ENCODE measurements around the gene TRIM69.
A peak's percentile ranks its signal among the peaks of the same experiment; 100 is the strongest.
"Not testable (repeated sequence)": the region's sequence is repeated elsewhere in the genome, so short reads cannot be mapped to it uniquely, and the experiment has no call there.

Gene TRIM69

DNA sequence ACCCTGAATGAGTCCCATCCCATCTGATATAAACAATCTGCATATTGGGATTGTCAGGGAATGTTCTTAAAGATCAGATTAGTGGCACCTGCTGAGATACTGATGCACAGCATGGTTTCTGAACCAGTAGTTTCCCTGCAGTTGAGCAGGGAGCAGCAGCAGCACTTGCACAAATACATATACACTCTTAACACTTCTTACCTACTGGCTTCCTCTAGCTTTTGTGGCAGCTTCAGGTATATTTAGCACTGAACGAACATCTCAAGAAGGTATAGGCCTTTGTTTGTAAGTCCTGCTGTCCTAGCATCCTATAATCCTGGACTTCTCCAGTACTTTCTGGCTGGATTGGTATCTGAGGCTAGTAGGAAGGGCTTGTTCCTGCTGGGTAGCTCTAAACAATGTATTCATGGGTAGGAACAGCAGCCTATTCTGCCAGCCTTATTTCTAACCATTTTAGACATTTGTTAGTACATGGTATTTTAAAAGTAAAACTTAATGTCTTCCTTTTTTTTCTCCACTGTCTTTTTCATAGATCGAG is 20.5 kb upstream of the TRIM69 start:
- peak in 1 of 51 donors; percentile 98 for DNase-seq

DNA sequence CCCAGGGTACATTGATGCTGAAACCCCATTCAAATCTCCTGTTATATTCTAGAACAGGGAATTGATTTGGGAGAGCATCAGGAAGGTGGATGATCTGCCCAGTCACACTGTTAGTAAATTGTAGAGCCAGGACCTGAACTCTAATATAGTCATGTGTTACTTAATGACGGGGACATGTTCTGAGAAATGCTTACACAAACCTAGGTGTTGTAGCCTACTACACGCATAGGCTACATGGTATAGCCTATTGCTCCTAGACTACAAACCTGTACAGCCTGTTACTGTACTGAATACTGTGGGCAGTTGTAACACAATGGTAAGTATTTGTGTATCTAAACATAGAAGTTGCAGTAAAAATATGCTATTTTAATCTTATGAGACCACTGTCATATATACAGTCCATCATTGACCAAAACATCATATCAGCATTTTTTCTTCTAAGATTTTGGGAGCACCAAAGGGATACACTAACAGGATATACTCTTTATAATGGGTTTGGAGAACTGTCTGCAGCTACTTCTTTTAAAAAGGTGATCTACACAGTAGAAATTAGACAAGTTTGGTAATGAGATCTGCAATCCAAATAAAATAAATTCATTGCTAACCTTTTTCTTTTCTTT is 19.2 kb upstream of the TRIM69 start:
- DNase-seq = no peak

- DNase-seq = peak in 1 of 51 donors; percentile 50
Observed at GRCh38 chr15:44718180-44718926, 18.0 kb upstream of the TRIM69 start.

DNA sequence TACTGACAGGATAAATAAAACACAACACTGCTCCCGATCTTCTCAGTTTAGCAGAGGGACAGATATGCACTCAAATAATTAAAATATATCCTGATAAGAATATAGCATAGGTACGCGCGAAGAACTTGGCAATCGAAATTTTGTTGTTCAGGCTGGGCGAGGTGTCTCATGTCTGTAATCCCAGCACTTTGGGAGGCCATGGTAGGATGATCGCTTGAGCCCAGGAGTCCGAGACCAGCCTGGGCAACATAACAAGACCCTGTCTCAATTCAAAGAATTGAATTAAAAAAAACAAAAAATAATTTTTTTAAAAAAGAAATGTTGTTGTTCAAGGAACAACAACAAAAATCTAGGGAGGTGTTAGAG is 17.4 kb upstream of the TRIM69 start:
- DNase-seq = no peak

DNA sequence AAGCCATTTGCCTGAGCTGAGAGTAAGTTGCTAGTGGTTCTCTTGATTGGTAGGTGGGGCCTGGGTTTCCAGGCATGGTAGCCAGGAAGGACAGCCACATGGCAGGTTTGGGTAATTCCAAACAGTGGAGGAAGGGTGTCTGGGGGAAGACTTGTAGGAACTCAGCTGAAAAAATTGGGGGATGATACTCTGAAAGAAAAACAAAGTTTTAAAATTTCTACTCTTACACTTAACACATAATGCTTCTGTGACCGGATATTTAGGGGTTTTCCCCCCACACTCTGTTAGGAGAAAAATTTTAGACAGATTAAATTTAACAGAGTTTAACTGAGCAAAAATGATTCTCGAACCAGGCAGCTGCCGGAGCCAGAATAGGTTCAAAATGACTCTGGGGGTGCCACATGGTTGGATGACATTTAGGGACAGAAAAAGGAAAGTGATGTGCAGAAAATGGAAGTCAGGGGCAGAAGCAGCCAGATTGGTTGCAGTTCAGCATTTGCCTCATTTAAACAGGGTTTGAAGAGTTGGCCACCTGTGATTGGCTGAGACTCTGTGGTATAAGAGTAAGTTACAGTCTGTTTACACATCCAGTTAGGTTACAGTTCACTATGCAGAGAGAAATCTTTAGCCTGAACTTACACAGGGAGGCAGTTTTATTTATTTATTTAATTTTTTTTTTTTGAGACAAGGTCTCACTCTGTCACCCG is 16.9 kb upstream of the TRIM69 start:
- DNase-seq = no peak

- DNase-seq = not testable (repeated sequence)
Observed at GRCh38 chr15:44720000-44720435, 16.3 kb upstream of the TRIM69 start.

- DNase-seq = no peak
Observed at GRCh38 chr15:44720460-44721176, 15.7 kb upstream of the TRIM69 start.

DNA sequence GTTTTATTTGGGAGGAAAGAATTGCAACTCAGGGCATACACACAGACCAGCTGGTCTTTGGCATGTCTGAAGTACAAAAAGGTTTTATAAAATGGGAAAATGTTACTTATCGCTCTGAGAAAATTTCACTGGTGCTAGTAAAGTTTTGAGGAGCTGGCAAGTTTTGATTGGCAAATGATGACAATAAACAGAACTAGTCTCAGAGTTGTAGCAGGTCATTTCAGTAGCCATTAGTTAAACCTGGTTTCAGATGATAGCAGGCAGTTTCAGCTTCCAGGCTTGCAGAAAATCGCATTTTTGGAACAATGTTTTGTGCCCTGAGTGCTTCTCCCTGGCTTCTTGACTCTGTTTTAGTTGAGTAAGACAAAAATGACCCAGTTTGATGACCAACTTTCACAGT is 14.3 kb upstream of the TRIM69 start:
- no peak for DNase-seq

- DNase-seq = no peak
Observed at GRCh38 chr15:44726136-44726535, 10.2 kb upstream of the TRIM69 start.

GRCh38 chr15:44726568-44727484 is 9.5 kb upstream of the TRIM69 start:
- peak in 1 of 51 donors; percentile 9 for DNase-seq

DNA sequence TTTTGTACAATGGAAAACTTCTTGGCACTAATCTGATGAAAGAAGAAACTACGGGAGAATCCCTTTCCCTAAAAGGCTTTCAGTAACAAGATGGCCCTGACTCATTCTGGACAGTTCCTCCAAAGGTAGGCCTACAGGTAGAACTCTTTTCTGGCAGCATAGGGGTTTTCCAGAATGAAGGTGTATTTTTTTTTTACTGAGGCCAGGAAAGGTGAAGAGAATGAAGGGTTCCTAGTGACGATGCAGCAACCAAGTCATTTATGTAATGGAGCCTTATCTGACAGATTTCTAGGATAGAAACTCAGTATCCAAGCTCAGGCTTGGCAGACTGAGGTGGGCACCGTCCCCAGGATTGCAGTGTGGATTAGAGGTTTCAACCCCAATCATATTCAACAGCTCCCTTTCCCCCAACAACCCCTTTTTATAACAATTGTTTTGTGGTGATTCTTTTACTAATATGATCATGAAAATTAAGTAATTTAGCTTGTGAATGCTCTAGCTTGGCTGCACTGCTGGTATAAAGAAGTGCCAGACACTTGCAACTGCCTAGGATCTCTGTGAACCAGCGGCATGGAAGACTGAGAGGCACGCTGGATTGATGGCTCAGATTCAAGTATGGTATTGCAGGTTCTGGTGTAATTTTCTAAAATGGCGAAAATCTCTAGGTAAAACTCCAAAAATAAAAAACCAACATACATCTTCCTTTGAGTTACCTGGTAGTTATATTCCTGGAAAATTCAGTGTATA is 8.7 kb upstream of the TRIM69 start:
- no peak for DNase-seq

DNA sequence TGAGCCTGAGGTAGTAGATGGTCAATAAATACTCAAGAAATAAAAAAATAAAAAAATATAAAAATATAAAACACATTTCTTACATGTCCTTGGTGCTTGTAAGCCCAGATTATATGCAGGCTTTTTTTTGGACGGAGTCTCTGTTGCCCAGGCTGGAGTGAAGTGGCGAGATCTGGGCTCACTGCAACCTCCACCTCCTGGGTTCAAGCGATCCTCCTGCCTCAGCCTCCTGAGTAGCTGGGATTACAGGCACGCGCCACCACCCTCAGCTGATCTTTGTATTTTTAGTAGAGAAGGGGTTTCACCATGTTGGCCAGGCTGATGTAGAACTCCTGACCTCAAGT is 8.1 kb upstream of the TRIM69 start:
- not testable (repeated sequence) for DNase-seq

DNA sequence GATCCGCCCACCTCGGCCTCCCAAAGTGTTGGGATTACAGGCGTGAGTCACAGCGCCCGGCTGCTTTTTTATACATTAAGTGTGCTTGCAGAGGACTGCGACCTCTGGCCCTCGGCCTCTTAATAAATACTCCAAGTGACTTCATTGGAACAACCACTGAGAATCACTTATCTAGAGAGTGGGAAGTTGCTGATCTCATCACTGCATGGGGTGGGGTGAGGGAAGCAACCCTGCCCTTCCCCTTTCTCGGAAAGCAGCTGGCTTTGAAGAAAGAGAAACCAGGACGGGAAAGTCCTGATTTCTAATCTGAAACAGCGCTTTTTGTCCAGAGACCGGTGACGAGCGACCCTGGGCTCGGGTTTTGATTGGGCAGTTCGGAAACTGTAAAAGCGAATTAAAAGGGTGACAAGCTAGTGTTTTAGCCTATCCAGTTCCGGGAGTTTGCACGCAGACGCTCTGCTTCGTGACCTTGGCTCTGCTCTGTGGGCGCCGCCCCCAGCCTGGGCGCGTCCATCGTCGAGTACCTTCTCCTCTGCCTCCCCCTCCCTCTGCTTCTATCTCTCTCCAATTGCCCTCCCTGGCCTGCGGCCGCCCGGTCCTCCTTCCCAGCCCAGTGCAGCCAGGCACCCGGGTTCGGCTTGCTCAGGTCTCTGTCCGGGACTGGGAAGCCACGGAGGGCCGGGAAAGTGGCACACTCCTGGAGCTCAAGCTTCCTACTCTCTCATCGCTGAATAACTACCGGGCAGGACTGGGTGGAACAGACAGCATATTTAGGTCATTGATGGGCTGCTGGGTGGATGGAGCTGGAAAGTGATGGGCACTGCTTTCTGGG is 7.5 kb upstream of the TRIM69 start:
- peak; percentile 54 to 98 (median 91) for DNase-seq

GRCh38 chr15:44729408-44730127 is 6.8 kb upstream of the TRIM69 start:
- DNase-seq = peak in 13 of 51 donors; percentile 36 to 66 (median 51)

- no peak for DNase-seq
Observed at GRCh38 chr15:44734839-44735481, 1.4 kb upstream of the TRIM69 start.

GRCh38 chr15:44735482-44736180 is 697 bp upstream of the TRIM69 start:
- no peak for DNase-seq
